HEK293 (cell line): Measurements from ENCODE around the gene ZNF529.

ENCODE experiments used
- CTCF ChIA-PET: fragments of 350-600 bp; formaldehyde crosslinking; extraction: SDS; loops from one replicate; lab custom pipeline; 2021; ENCODE audit warnings: antibody characterized with exemption; lab: Yijun Ruan, JAX
- POLR2A ChIA-PET: fragments of 300-600 bp; formaldehyde crosslinking; extraction: SDS; loops from one replicate; lab custom pipeline; 2020; ENCODE audit warnings: antibody characterized with exemption, inconsistent platforms; lab: Yijun Ruan, JAX
- H3K27ac ChIP-seq: fragments of 200-500 bp; sonication (Bioruptor generic); 2 replicates; pipeline ENCODE4 v1.5.1; 2014; ENCODE audit warnings: low read depth, low read length, control low read depth, inconsistent platforms; ENCODE audit errors: extremely low read depth
- H3K36me3 ChIP-seq, 2 experiments: fragments of 200-500 bp in 1 of 2; sonication (Bioruptor generic) in 1 of 2; 1 replicate in 1 of 2; 2 replicates in 1 of 2; pipeline ENCODE4 v1.5.1; 2014 to 2017; ENCODE audit warnings: inconsistent platforms in 2 of 2, low read length in 2 of 2; ENCODE audit not compliant: control insufficient read depth in 2 of 2, insufficient read depth in 1 of 2
- H3K4me1 ChIP-seq: fragments of 200-500 bp; sonication (Bioruptor generic); 2 replicates; pipeline ENCODE4 v1.5.1; 2014; ENCODE audit warnings: mild to moderate bottlenecking, low read length, inconsistent platforms; ENCODE audit not compliant: control insufficient read depth, insufficient read depth
- H3K4me3 ChIP-seq: 2 replicates; pipeline ENCODE4 v1.5.1; 2011; ENCODE audit warnings: low read depth, mild to moderate bottlenecking, control low read depth, low read length, moderate library complexity
- H3K9me3 ChIP-seq: fragments of 200-500 bp; sonication (Bioruptor generic); 2 replicates; pipeline ENCODE4 v1.5.1; 2014; ENCODE audit warnings: low read depth, low read length, inconsistent platforms; ENCODE audit not compliant: control insufficient read depth, insufficient read depth
- ELK4 ChIP-seq: IDR thresholded peaks from 2 replicates; pipeline ENCODE4 v1.6.1; 2011; ENCODE audit warnings: mild to moderate bottlenecking, low read depth, low read length, borderline replicate concordance
- KLF7 ChIP-seq: fragments of 450-650 bp; formaldehyde crosslinking; IDR thresholded peaks from 2 replicates; pipeline ENCODE4 v1.5.1; 2016; ENCODE audit warnings: missing biosample characterization, missing genetic modification characterization, borderline replicate concordance
- OSR2 ChIP-seq: fragments of 450-650 bp; formaldehyde crosslinking; IDR thresholded peaks from 2 replicates; pipeline ENCODE4 v1.5.1; 2016; ENCODE audit warnings: missing biosample characterization, missing genetic modification characterization
- PRDM1 ChIP-seq: fragments of 450-650 bp; formaldehyde crosslinking; IDR thresholded peaks from 2 replicates; pipeline ENCODE4; 2016; ENCODE audit warnings: missing biosample characterization, missing genetic modification characterization
- PRDM4 ChIP-seq: fragments of 450-650 bp; formaldehyde crosslinking; IDR thresholded peaks from 2 replicates; pipeline ENCODE4 v1.5.1; 2017; ENCODE audit warnings: missing biosample characterization, missing genetic modification characterization
- PRDM6 ChIP-seq: fragments of 450-650 bp; formaldehyde crosslinking; IDR thresholded peaks from 2 replicates; pipeline ENCODE4 v1.5.1; 2017; ENCODE audit warnings: missing biosample characterization, missing genetic modification characterization
- SP7 ChIP-seq: fragments of 450-650 bp; formaldehyde crosslinking; IDR thresholded peaks from 2 replicates; pipeline ENCODE4 v1.5.1; 2016; ENCODE audit warnings: missing biosample characterization, missing genetic modification characterization
- WT1 ChIP-seq: fragments of 450-650 bp; formaldehyde crosslinking; IDR thresholded peaks from 2 replicates; pipeline ENCODE4 v1.5.1; 2016; ENCODE audit warnings: missing biosample characterization, missing genetic modification characterization
- ZBTB17 ChIP-seq: fragments of 450-650 bp; formaldehyde crosslinking; IDR thresholded peaks from 2 replicates; pipeline ENCODE4 v1.5.1; 2016; ENCODE audit warnings: missing biosample characterization, missing genetic modification characterization
- ZFP37 ChIP-seq: fragments of 450-650 bp; formaldehyde crosslinking; IDR thresholded peaks from 2 replicates; pipeline ENCODE4 v1.5.1; 2016; ENCODE audit warnings: missing biosample characterization, missing genetic modification characterization
- ZIC2 ChIP-seq: fragments of 450-650 bp; formaldehyde crosslinking; IDR thresholded peaks from 2 replicates; pipeline ENCODE4 v1.5.1; 2016; ENCODE audit warnings: missing biosample characterization, missing genetic modification characterization
- ZNF112 ChIP-seq: fragments of 450-650 bp; formaldehyde crosslinking; IDR thresholded peaks from 2 replicates; pipeline ENCODE4 v1.5.0; 2017; ENCODE audit warnings: missing biosample characterization, missing genetic modification characterization
- ZNF184 ChIP-seq: fragments of 450-650 bp; IDR thresholded peaks from 2 replicates; pipeline ENCODE4 v1.5.1; 2018; ENCODE audit warnings: missing biosample characterization, mild to moderate bottlenecking, missing genetic modification characterization
- ZNF2 ChIP-seq: fragments of 450-650 bp; formaldehyde crosslinking; IDR thresholded peaks from 2 replicates; pipeline ENCODE4 v1.5.1; 2016; ENCODE audit warnings: missing biosample characterization, missing genetic modification characterization
- ZNF280D ChIP-seq: fragments of 450-650 bp; formaldehyde crosslinking; IDR thresholded peaks from 2 replicates; pipeline ENCODE4 v1.5.1; 2016; ENCODE audit warnings: missing biosample characterization, missing genetic modification characterization
- ZNF366 ChIP-seq: fragments of 450-650 bp; formaldehyde crosslinking; conservative IDR thresholded peaks from 2 replicates; pipeline ENCODE4 v1.5.1; 2016; ENCODE audit warnings: missing biosample characterization, missing genetic modification characterization
- ZNF391 ChIP-seq: fragments of 450-650 bp; formaldehyde crosslinking; IDR thresholded peaks from 2 replicates; pipeline ENCODE4 v1.5.1; 2016; ENCODE audit warnings: low read depth, missing biosample characterization, missing genetic modification characterization, borderline replicate concordance
- ZNF426 ChIP-seq: fragments of 450-650 bp; formaldehyde crosslinking; IDR thresholded peaks from 2 replicates; pipeline ENCODE4 v1.5.1; 2017; ENCODE audit warnings: missing biosample characterization, missing genetic modification characterization, mild to moderate bottlenecking, inconsistent platforms, moderate library complexity
- ZNF549 ChIP-seq: fragments of 450-650 bp; IDR thresholded peaks from 2 replicates; pipeline ENCODE4 v1.5.1; 2018; ENCODE audit warnings: missing biosample characterization, missing genetic modification characterization, mild to moderate bottlenecking, inconsistent platforms, moderate library complexity
- ZNF580 ChIP-seq: fragments of 450-650 bp; formaldehyde crosslinking; IDR thresholded peaks from 2 replicates; pipeline ENCODE4 v1.5.1; 2016; ENCODE audit warnings: missing biosample characterization, missing genetic modification characterization
- ZNF600 ChIP-seq: fragments of 450-650 bp; formaldehyde crosslinking; IDR thresholded peaks from 2 replicates; pipeline ENCODE4 v1.5.1; 2016; ENCODE audit warnings: missing biosample characterization, missing genetic modification characterization
- ZNF624 ChIP-seq: fragments of 450-650 bp; formaldehyde crosslinking; IDR thresholded peaks from 2 replicates; pipeline ENCODE4 v1.5.1; 2017; ENCODE audit warnings: missing biosample characterization, missing genetic modification characterization
- ZNF629 ChIP-seq: fragments of 450-650 bp; formaldehyde crosslinking; IDR thresholded peaks from 2 replicates; pipeline ENCODE4 v1.5.1; 2017; ENCODE audit warnings: missing biosample characterization, missing genetic modification characterization
- ZNF776 ChIP-seq: fragments of 450-650 bp; formaldehyde crosslinking; IDR thresholded peaks from 2 replicates; pipeline ENCODE4 v1.5.0; 2017; ENCODE audit warnings: missing biosample characterization, missing genetic modification characterization, borderline replicate concordance
- ZNF785 ChIP-seq: fragments of 450-650 bp; formaldehyde crosslinking; IDR thresholded peaks from 2 replicates; pipeline ENCODE4 v1.5.1; 2016; ENCODE audit warnings: missing biosample characterization, missing genetic modification characterization
- ZNF791 ChIP-seq: fragments of 450-650 bp; formaldehyde crosslinking; IDR thresholded peaks from 2 replicates; pipeline ENCODE4 v1.5.1; 2016; ENCODE audit warnings: missing biosample characterization, missing genetic modification characterization
- ZNF843 ChIP-seq: fragments of 450-650 bp; formaldehyde crosslinking; IDR thresholded peaks from 2 replicates; pipeline ENCODE4 v1.5.1; 2016; ENCODE audit warnings: missing biosample characterization, missing genetic modification characterization

The ZNF529 gene

GRCh38 chr19:36577271-36577996 is 4.3 kb upstream of the ZNF529 start:
- H3K36me3 ChIP-seq: peaks cover 67 to 75% of the 10 kb centered on the region in 2 experiments
- POLR2A ChIA-PET: interaction anchor here (0.6 to 0.7 kb wide), 2 partner anchors 172 to 256 kb away, joined by 3 to 6 read pairs; no protein-coding TSS in a partner anchor

GRCh38 chr19:36574741-36575140 is 1.6 kb upstream of the ZNF529 start:
- H3K4me1 ChIP-seq: peaks cover 18% of the 10 kb centered on the region
- peak overlapping the region; percentile 86; the same call in 1 of the 2 replicates for H3K27ac ChIP-seq
- peaks cover 10% of the 10 kb centered on the region for H3K9me3 ChIP-seq
- ChIA-PET POLR2A (interaction anchor here (2.7 to 3.6 kb wide), 2 partner anchors 31 to 46 kb away, joined by 45 to 65 read pairs; partner anchors contain the start of genes ZNF260 and ZNF382), CTCF (interaction anchor here (0.5 kb wide), 1 partner anchor 983 kb away, joined by 4 read pairs; no protein-coding TSS in a partner anchor)
- no peak overlapping the region for H3K4me3 ChIP-seq
- peaks cover 58 to 72% of the 10 kb centered on the region in 2 experiments for H3K36me3 ChIP-seq
- TF ChIP-seq ZFP37 (tag by site-specific recombination): no peak; the same call in 1 of the 2 replicates
- TF ChIP-seq KLF7: no peak
- peak; percentile 68 for TF ChIP-seq PRDM6 (tag by site-specific recombination)
- no peak for TF ChIP-seq ZNF580 (tag by site-specific recombination)
- TF ChIP-seq ELK4: no peak
- no peak for TF ChIP-seq ZNF785 (tag by site-specific recombination)
- no peak for TF ChIP-seq ZNF791 (tag by site-specific recombination)

More at GRCh38 chr19:36577271-36577996, 4.3 kb upstream of the ZNF529 start:
- peaks cover 10% of the 10 kb centered on the region for H3K4me1 ChIP-seq
- H3K4me3 ChIP-seq: no peak overlapping the region
- CTCF ChIA-PET: interaction anchor here (0.6 to 0.7 kb wide), 2 partner anchors 9 to 13 kb away, joined by 3 read pairs; no protein-coding TSS in a partner anchor
- TF ChIP-seq ZNF426 (tag by site-specific recombination): no peak
- peak; percentile 63 for TF ChIP-seq ZNF366 (tag by site-specific recombination)
- TF ChIP-seq PRDM1: peak; percentile 79
- 0 out of 2 replicates have a peak, but pooled peaks have one; percentile 34 for TF ChIP-seq ZNF629 (tag by site-specific recombination)
- peak; percentile 36; the same call in 1 of the 2 replicates for TF ChIP-seq ZBTB17 (tag by site-specific recombination)
- no peak for TF ChIP-seq ZNF391 (tag by site-specific recombination)
- 0 out of 2 replicates have a peak, but pooled peaks have one; percentile 25 for TF ChIP-seq ZNF549 (tag by site-specific recombination)
- TF ChIP-seq ZNF776 (tag by site-specific recombination): no peak
- peak; percentile 87 for TF ChIP-seq WT1 (tag by site-specific recombination)
- TF ChIP-seq SP7 (tag by site-specific recombination): 0 out of 2 replicates have a peak, but pooled peaks have one; percentile 16
- TF ChIP-seq ZNF2: 0 out of 2 replicates have a peak, but pooled peaks have one; percentile 11
- TF ChIP-seq OSR2 (tag by site-specific recombination): peak; percentile 47; the same call in 1 of the 2 replicates
- no peak for TF ChIP-seq ZNF843 (tag by site-specific recombination)
- TF ChIP-seq ZNF280D: peak; percentile 31; the same call in 1 of the 2 replicates
- no peak for TF ChIP-seq ZIC2 (tag by site-specific recombination)
- TF ChIP-seq ZNF624 (tag by site-specific recombination): no peak
- no peak for TF ChIP-seq ZNF112 (tag by site-specific recombination)
- no peak for TF ChIP-seq PRDM4 (tag by site-specific recombination)
- peak; percentile 71 for TF ChIP-seq ZNF184
- peak; percentile 87 for TF ChIP-seq ZNF600 (tag by site-specific recombination)
- H3K9me3 ChIP-seq: peaks cover 23% of the 10 kb centered on the region
- H3K27ac ChIP-seq: no peak overlapping the region
